Measurements from ENCODE around the gene STAC2.
"Not testable (repeated sequence)": the region's sequence is repeated elsewhere in the genome, so short reads cannot be mapped to it uniquely, and the experiment has no call there.

Gene STAC2

GRCh38 chr17:39186481-39187002 is 39.2 kb downstream of the STAC2 start:
- DNase-seq, result no peak

- no peak for DNase-seq
Observed at GRCh38 chr17:39183720-39184119, 42.0 kb downstream of the STAC2 start.

DNA sequence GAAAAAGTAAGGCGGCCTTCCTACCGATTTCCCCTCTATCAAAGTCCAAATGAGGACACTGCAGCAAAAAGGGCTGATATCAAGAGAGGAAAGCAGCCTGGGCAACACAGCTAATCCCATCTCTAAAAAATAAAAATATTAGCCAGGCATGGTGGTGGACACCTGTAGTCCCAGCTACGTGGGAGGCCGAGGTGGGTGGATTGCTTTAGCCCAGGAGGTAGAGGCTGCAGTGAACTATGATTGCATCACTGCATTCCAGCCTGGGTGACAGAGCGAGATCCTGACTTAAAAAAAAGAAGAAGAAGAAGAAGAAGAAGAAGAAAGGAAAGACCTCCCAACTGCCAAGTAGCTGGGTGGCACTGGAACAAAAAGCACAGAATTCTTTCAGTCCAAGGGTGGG is 42.7 kb downstream of the STAC2 start:
- no peak for DNase-seq

- no peak for DNase-seq
Observed at GRCh38 chr17:39181303-39181702, 44.4 kb downstream of the STAC2 start.

- DNase-seq, result no peak
Observed at GRCh38 chr17:39178536-39178935, 47.2 kb downstream of the STAC2 start.

DNA sequence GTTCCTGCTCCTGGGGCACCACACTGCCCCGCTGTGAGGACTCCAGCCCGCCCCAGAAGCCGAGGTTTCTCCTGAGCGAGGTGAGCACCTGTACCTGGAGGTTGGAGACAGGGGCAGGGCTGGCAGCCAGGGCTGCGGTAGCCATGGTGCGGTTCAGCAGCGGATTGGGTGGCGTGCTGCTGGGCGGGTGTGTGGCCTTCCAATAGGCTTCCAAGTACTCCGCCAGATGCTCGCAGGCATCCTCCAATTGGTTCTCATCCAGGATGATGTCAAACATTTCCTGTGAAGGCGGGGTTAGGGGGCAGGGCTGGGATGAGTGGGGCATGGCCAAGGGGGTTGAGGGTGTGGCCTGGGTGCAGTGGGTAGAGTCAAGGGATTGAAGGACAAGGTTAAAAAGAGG is 48.5 kb downstream of the STAC2 start:
- no peak for DNase-seq

- DNase-seq, result no peak
Observed at GRCh38 chr17:39175695-39176093, 50.1 kb downstream of the STAC2 start.

GRCh38 chr17:39174920-39175694 is 50.6 kb downstream of the STAC2 start:
- DNase-seq, result peak; percentile 30

GRCh38 chr17:39173526-39174274 is 52.0 kb downstream of the STAC2 start:
- no peak for DNase-seq

DNA sequence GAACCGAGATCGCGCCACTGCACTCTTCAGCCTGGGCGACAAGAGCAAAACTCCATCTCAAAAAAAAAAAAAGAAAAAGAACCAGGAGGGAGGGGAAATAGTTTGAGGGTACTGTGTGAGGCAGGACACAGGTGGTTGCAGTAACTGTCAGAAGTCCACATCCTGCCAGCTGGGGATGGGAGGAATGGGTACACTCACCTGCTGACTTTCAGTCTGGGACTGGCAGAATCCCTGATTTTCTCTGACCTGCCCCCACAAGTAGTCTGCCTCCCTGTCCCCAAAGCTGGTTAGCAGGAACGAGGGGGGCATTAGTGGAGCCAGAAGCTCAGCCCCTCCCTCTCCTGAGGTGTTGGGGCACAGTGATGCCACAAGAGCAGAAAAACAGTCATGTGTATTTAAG is 52.7 kb downstream of the STAC2 start:
- no peak for DNase-seq

- no peak for DNase-seq
Observed at GRCh38 chr17:39171933-39172332, 53.8 kb downstream of the STAC2 start.

- no peak for DNase-seq
Observed at GRCh38 chr17:39170558-39170957, 55.2 kb downstream of the STAC2 start.

GRCh38 chr17:39170109-39170508 is 55.6 kb downstream of the STAC2 start:
- DNase-seq, result no peak

GRCh38 chr17:39169518-39169917 is 56.2 kb downstream of the STAC2 start:
- no peak for DNase-seq

DNA sequence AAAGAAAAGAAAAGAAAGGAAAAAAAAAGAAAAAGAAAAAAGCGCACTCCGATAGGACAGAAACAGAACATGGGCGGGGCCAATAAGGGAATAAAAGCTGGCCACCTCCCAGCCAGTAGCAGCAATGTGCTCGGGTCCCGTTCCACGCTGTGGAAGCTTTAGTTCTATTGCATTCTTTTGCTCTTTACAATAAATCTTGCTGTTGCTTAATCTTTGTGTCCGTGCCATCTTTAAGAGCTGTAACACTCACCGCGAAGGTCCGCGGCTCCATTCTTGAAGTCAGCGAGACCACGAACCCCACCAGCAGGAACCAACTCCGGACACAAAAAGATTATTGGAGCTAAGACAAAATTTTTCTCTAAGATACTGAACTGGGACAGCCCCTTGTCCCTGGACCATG is 56.6 kb downstream of the STAC2 start:
- no peak for DNase-seq

DNA sequence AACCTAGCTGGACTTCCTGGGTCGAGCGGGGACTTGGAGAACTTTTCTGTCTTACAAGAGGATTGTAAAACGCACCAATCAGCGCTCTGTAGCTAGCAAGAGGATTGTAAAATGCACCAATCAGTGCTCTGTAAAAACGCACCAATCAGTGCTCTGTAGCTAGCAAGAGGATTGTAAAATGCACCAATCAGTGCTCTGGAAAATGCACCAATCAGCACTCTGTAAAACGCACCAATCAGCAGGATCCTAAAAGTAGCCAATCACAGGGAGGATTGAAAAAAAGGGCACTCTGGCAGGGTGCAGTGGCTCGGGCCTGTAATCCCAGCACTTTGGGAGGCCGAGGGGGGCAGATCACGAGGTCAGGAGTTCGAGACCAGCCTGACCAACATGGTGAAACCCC is 57.2 kb downstream of the STAC2 start:
- DNase-seq, result not testable (repeated sequence)

GRCh38 chr17:39167476-39167875 is 58.3 kb downstream of the STAC2 start:
- no peak for DNase-seq

DNA sequence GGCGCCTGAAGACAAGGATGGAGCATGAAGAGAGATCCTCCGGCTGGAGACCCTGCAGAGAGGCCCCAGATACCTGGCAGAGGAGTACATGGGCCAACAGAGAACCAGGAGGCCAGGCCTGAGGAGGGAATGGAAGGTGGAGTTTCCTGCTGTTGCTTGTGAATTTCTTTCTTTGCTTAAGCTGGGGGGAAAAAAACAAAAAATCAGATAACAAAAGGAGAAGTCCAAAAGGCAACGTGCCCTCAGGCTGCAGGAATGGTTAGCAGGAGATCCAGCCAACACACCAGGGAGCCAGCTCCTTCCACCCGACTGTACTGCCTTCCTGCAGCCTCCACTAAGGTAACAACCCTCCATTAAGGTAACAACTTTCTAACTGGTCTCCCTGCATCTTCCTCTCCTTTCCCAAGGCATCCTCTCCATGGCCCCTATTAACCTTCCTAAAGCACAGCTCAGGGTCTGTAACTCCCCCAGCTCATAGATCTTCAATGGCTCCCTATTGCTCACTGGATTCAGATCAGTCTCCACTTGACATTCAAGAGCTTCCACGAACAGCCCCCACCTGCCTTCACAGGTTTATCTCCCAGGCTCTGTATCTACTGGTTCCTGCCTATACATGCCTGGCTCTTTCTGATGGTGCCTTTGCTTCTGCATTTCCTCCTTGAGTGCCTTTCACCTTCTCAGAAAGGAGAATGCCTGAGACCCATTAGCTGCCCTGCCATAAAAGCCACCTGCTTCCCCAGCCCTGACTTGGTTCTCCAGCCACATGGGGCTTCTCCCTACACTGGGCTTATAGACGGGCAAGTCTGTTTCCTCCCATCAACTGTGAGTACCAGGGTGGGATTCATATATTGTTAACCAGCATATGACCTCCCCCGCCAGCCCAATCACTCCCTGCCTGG is 59.1 kb downstream of the STAC2 start:
- DNase-seq, result no peak

DNA sequence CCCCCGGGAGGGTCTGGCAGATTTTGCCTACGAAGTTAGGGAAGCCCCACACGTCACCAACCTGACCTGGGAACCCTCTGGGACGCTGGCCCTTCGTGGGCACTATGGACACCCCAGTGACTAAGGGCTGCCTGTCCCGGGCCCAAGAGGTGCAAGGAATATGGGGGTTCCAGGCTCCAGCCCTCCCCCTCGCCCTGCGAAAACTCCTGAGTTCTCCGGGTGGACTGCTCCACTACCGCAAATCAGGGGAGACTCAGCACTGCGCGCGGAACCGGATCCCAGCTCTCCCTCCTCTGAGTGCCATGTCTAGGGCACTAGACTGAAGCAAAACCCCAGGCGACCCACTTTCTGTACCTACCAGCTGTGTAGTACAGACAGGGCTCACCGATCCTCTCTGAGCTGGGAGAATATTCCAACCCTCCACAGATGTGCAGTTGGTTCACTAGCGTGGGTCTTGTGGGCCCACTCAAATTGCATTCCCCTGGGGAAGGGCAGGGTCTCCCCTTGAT is 59.9 kb downstream of the STAC2 start, which contains the start of gene ARL5C:
Gene ARL5C (minus strand): TSS at position 321 of the 509 bp plus-strand sequence. CDS start 401 bp downstream, outside the sequence.
- no peak for DNase-seq

- no peak for DNase-seq
Observed at GRCh38 chr17:39165178-39165840, 60.4 kb downstream of the STAC2 start.

GRCh38 chr17:39164675-39165143 is 61.0 kb downstream of the STAC2 start:
- DNase-seq, result no peak

DNA sequence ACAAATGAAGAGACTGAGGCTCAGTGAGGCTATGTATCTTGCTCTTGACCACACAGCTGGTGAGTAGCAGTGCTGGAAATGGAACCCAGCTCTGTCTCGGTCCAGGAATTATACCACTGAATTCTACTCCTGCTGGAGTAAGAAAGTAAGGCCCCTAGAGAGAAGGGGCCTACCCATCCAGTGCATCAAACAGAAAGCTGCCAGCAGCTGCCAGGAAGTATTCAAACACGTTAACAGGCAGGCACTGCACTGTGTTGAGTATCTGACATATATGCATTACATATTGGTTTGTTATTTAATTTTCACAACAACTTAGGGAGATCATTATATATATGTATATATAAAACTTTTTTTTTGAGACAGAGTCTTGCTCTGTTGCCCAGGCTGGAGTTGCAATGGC is 63.8 kb downstream of the STAC2 start:
- no peak for DNase-seq
